Measurements from ENCODE around the gene RNF214.

RNF214 gene

DNA sequence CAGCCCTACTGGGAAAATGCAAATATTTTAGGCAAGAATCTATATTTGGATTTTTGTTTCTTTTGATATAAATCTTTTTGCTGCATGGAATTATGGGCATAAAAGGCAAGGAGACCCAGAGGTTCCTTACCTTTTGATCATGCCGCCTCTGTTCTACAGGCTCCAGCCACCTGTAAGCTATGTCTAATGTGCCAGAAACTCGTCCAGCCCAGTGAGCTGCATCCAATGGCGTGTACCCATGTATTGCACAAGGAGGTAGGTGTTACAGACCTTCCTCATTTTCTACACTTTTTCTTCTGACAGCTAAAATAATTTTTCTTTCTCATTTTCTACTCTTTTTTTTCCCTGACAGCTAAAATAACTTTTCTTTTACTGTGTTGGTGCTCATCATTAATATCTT is 50.5 kb downstream of the RNF214 start:
- H3K27me3 ChIP-seq = no peaks in the 10 kb centered on the region
- H3K36me3 ChIP-seq = peaks cover 57% of the 10 kb centered on the region
- H3K4me3 ChIP-seq (ENCODE audit: low read depth in 1 of 2, low read length in 1 of 2) = no peak overlapping the region
- H3K27ac ChIP-seq = no peak overlapping the region
- H3K9me3 ChIP-seq = no peaks in the 10 kb centered on the region
- no peaks in the 10 kb centered on the region for H3K4me1 ChIP-seq (ENCODE audit: control insufficient read depth in 1 of 2, insufficient read depth in 1 of 2, low read depth in 1 of 2, low read length in 1 of 2)
- TF ChIP-seq, protein P1, sequence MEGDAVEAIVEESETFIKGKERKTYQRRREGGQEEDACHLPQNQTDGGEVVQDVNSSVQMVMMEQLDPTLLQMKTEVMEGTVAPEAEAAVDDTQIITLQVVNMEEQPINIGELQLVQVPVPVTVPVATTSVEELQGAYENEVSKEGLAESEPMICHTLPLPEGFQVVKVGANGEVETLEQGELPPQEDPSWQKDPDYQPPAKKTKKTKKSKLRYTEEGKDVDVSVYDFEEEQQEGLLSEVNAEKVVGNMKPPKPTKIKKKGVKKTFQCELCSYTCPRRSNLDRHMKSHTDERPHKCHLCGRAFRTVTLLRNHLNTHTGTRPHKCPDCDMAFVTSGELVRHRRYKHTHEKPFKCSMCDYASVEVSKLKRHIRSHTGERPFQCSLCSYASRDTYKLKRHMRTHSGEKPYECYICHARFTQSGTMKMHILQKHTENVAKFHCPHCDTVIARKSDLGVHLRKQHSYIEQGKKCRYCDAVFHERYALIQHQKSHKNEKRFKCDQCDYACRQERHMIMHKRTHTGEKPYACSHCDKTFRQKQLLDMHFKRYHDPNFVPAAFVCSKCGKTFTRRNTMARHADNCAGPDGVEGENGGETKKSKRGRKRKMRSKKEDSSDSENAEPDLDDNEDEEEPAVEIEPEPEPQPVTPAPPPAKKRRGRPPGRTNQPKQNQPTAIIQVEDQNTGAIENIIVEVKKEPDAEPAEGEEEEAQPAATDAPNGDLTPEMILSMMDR (IDR thresholded peaks at IDR 0.05) = no peak

GRCh38 chr11:117284053-117284452 is 51.6 kb downstream of the RNF214 start:
- H3K27me3 ChIP-seq = no peaks in the 10 kb centered on the region
- H3K4me1 ChIP-seq (ENCODE audit: control insufficient read depth in 1 of 2, insufficient read depth in 1 of 2, low read depth in 1 of 2, low read length in 1 of 2) = no peaks in the 10 kb centered on the region
- peaks cover 64% of the 10 kb centered on the region for H3K36me3 ChIP-seq
- H3K4me3 ChIP-seq (ENCODE audit: low read depth in 1 of 2, low read length in 1 of 2) = no peak overlapping the region
- TF ChIP-seq, protein P1 (IDR thresholded peaks at IDR 0.05) = no peak
- H3K9me3 ChIP-seq = no peaks in the 10 kb centered on the region
- no peak overlapping the region for H3K27ac ChIP-seq

- Histone ChIP-seq H3K9me3 (no peaks in the 10 kb centered on the region), H3K27me3 (no peaks in the 10 kb centered on the region), H3K4me1 (ENCODE audit: control insufficient read depth in 1 of 2, insufficient read depth in 1 of 2, low read depth in 1 of 2, low read length in 1 of 2) (no peaks in the 10 kb centered on the region), H3K36me3 (peaks cover 75% of the 10 kb centered on the region), H3K4me3 (ENCODE audit: low read depth in 1 of 2, low read length in 1 of 2) (no peak overlapping the region), H3K27ac (no peak overlapping the region)
- TF ChIP-seq, protein P1 (IDR thresholded peaks at IDR 0.05) = no peak
Measured at GRCh38 chr11:117286588-117286987, 54.1 kb downstream of the RNF214 start.

DNA sequence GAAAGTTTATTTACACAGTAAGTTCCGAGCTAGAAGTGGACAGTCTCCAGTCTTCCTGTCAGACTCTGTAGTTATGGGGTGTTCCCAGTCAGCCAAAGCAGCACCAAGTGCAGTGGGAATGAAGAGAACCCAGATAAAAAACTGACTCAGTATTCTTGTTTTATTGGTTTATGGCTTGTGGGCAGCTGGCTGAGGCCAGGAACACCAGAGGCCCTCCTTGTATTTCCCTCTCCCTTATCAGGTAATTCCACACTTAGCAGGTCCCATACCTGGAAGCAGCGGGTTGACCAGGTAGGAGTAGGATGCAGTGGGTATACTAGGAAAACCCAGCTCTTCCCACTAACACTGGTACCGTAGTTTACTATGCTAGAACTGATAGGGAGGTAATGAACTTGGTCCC is 55.2 kb downstream of the RNF214 start:
- Histone ChIP-seq H3K27me3 (no peaks in the 10 kb centered on the region), H3K4me1 (ENCODE audit: control insufficient read depth in 1 of 2, insufficient read depth in 1 of 2, low read depth in 1 of 2, low read length in 1 of 2) (no peaks in the 10 kb centered on the region), H3K4me3 (ENCODE audit: low read depth in 1 of 2, low read length in 1 of 2) (no peak overlapping the region), H3K9me3 (no peaks in the 10 kb centered on the region), H3K27ac (no peak overlapping the region), H3K36me3 (peaks cover 65% of the 10 kb centered on the region)
- TF ChIP-seq, protein P1 (IDR thresholded peaks at IDR 0.05) = no peak

DNA sequence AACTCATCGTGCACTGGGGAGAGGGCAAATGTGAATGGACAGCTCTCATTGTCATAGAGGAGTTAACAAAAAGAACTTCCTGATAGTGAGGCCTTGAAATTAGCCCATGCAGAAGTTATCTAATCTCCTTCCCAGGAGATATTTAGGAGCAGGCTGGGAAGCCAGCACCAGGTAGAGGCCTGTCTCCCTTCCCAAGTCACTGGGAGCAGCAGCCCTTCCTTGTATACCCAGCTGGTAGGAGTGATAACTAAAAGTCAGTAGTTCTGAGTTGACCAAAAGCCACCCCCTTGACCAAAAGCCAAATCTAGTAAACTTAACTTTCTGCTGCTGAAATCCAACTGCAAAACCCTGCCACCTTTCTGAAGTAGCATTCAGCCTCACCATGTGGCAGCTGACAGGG is 57.3 kb downstream of the RNF214 start:
- Histone ChIP-seq H3K27ac (no peak overlapping the region), H3K27me3 (no peaks in the 10 kb centered on the region), H3K9me3 (no peaks in the 10 kb centered on the region), H3K4me3 (ENCODE audit: low read depth in 1 of 2, low read length in 1 of 2) (no peak overlapping the region), H3K36me3 (peaks cover 48% of the 10 kb centered on the region), H3K4me1 (ENCODE audit: control insufficient read depth in 1 of 2, insufficient read depth in 1 of 2, low read depth in 1 of 2, low read length in 1 of 2) (no peaks in the 10 kb centered on the region)
- TF ChIP-seq, protein P1 (IDR thresholded peaks at IDR 0.05) = no peak
